ENCODE data around the gene LNPK. TPM values are rescaled to one million over a fixed set of nuclear protein-coding genes. Genes with fewer than 3 reads are reported as not detected.

LNPK gene
- total and polyA plus RNA-seq, 4 donors, result 4.7 to 48.2 (median 16.7) TPM

DNA sequence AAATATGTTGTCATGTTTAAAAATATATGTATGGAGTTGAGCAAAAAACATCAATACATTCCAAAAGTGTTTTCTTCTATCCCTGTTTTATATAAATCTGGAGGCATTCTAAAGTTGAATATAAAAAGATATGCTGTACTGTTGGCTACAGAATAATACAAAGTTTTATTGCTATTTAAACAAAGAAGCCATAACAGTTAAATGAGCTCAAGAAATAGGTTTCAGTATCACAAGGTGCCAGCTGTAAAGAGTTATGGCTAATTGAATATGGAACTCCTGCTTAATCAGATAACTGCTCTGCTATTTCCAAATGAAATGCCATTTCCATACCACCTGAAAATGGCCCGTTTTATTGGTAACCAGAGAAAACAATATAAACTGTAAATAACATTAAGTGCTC lies 55.0 kb downstream of the LNPK start:
- DNase-seq (no peak), ATAC-seq (ENCODE audit: insufficient read depth, low FRiP score) (no peak)
- Histone ChIP-seq H3K9ac (ENCODE audit: insufficient read depth in 1 of 2, low read length in 2 of 2) (no peak overlapping the region), H3K36me3 (ENCODE audit: control insufficient read depth in 4 of 4, insufficient read depth in 4 of 4, low read length in 4 of 4) (peaks cover 2 to 6% (median 4%) of the 10 kb centered on the region in 4 donors), H3K27ac (ENCODE audit: low read depth in 1 of 2, low read length in 1 of 2) (no peak overlapping the region), H3K9me3 (ENCODE audit: control insufficient read depth in 4 of 4, insufficient read depth in 3 of 4, low read length in 3 of 4) (no peaks in the 10 kb centered on the region), H3K27me3 (ENCODE audit: control insufficient read depth in 3 of 3, insufficient read depth in 3 of 3, low read length in 2 of 3) (no peaks in the 10 kb centered on the region), H3K4me3 (no peak overlapping the region), H3K4me1 (ENCODE audit: control insufficient read depth in 5 of 5, insufficient read depth in 5 of 5, low read length in 5 of 5) (peaks cover 0 to 37% (median 0%) of the 10 kb centered on the region in 5 donors)
- TF ChIP-seq, protein P1, sequence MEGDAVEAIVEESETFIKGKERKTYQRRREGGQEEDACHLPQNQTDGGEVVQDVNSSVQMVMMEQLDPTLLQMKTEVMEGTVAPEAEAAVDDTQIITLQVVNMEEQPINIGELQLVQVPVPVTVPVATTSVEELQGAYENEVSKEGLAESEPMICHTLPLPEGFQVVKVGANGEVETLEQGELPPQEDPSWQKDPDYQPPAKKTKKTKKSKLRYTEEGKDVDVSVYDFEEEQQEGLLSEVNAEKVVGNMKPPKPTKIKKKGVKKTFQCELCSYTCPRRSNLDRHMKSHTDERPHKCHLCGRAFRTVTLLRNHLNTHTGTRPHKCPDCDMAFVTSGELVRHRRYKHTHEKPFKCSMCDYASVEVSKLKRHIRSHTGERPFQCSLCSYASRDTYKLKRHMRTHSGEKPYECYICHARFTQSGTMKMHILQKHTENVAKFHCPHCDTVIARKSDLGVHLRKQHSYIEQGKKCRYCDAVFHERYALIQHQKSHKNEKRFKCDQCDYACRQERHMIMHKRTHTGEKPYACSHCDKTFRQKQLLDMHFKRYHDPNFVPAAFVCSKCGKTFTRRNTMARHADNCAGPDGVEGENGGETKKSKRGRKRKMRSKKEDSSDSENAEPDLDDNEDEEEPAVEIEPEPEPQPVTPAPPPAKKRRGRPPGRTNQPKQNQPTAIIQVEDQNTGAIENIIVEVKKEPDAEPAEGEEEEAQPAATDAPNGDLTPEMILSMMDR (IDR thresholded peaks at IDR 0.05; ENCODE audit: control extremely low read depth, extremely low read depth), result no peak
- WGBS, 2 donors, result 86 to 91% methylated on average over 1 of the region's 1 CpG

DNA sequence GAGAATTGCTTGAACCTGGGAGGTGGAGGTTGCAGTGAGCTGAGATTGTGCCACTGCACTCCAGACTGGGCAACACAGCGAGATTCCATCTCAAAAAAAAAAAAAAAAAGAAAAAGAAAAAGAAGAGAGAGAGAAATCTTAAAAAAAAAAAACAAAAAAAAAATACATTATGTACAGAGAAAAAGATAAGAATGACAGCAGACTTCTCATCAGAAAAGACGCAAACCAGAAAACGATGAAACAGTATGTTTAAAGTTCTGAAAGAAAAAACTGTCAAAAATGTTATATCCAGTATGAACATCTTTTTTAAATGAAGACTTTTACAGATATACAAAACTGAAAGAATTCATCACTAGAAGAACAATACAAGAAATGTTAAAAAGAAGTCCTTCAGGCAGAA lies 60.4 kb downstream of the LNPK start:
- ATAC-seq (ENCODE audit: insufficient read depth, low FRiP score) (no peak), DNase-seq (no peak)
- Histone ChIP-seq H3K27me3 (ENCODE audit: control insufficient read depth in 3 of 3, insufficient read depth in 3 of 3, low read length in 2 of 3) (no peaks in the 10 kb centered on the region), H3K27ac (ENCODE audit: low read depth in 1 of 2, low read length in 1 of 2) (no peak overlapping the region), H3K9me3 (ENCODE audit: control insufficient read depth in 4 of 4, insufficient read depth in 3 of 4, low read length in 3 of 4) (no peaks in the 10 kb centered on the region), H3K4me1 (ENCODE audit: control insufficient read depth in 5 of 5, insufficient read depth in 5 of 5, low read length in 5 of 5) (peaks cover 0 to 7% (median 0%) of the 10 kb centered on the region in 5 donors), H3K9ac (ENCODE audit: insufficient read depth in 1 of 2, low read length in 2 of 2) (no peak overlapping the region), H3K4me3 (no peak overlapping the region), H3K36me3 (ENCODE audit: control insufficient read depth in 4 of 4, insufficient read depth in 4 of 4, low read length in 4 of 4) (peaks cover 0 to 18% (median 5%) of the 10 kb centered on the region in 4 donors)
- 97 to 98% methylated on average over 3 of the region's 3 CpGs for WGBS, 2 donors
- TF ChIP-seq, protein P1 (IDR thresholded peaks at IDR 0.05; ENCODE audit: control extremely low read depth, extremely low read depth), result no peak

DNA sequence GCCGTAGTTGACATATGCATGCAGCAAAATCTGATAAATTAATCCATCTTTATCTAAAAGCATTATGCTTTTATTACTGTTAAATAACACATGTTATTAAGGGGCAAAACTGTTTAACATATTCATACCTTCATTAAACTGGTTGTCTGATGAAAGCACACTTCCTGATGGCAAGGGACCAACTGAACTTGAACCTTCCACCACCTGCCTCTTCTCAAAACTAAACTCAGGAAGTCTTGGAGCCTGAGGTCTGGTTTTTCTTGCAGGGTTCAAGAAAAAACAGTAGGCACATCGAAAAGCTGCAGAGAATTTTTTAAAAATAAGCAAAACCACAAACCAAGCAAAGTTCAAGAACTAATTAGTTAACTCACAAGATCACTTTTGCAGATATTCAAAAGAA lies 64.9 kb downstream of the LNPK start:
- Histone ChIP-seq H3K4me3 (no peak overlapping the region), H3K4me1 (ENCODE audit: control insufficient read depth in 5 of 5, insufficient read depth in 5 of 5, low read length in 5 of 5) (no peaks in the 10 kb centered on the region), H3K27ac (ENCODE audit: low read depth in 1 of 2, low read length in 1 of 2) (no peak overlapping the region), H3K27me3 (ENCODE audit: control insufficient read depth in 3 of 3, insufficient read depth in 3 of 3, low read length in 2 of 3) (no peaks in the 10 kb centered on the region), H3K36me3 (ENCODE audit: control insufficient read depth in 4 of 4, insufficient read depth in 4 of 4, low read length in 4 of 4) (peaks cover 0 to 20% (median 6%) of the 10 kb centered on the region in 4 donors), H3K9me3 (ENCODE audit: control insufficient read depth in 4 of 4, insufficient read depth in 3 of 4, low read length in 3 of 4) (no peaks in the 10 kb centered on the region), H3K9ac (ENCODE audit: insufficient read depth in 1 of 2, low read length in 2 of 2) (no peak overlapping the region)
- ATAC-seq (ENCODE audit: insufficient read depth, low FRiP score) (no peak), DNase-seq (no peak)
- 62 to 80% methylated on average over 2 of the region's 2 CpGs for WGBS, 2 donors
- TF ChIP-seq, protein P1 (IDR thresholded peaks at IDR 0.05; ENCODE audit: control extremely low read depth, extremely low read depth), result no peak

Data from lung (tissue), 12 donors.